GM12873 (cell line): ENCODE results near the gene LIN7A.

Source experiments
- TF ChIP-seq, protein P1 (sequence below): IDR thresholded peaks from 2 replicates; pipeline ENCODE4 v1.5.1; 2012; ENCODE audit warnings: low read depth, mild to moderate bottlenecking, moderate library complexity, low read length, control low read depth; ENCODE audit not compliant: insufficient read depth; ENCODE audit errors: missing control alignments

Gene LIN7A

GRCh38 chr12:80869264-80869663 lies 68.5 kb downstream of the LIN7A start:
- TF ChIP-seq, protein P1, sequence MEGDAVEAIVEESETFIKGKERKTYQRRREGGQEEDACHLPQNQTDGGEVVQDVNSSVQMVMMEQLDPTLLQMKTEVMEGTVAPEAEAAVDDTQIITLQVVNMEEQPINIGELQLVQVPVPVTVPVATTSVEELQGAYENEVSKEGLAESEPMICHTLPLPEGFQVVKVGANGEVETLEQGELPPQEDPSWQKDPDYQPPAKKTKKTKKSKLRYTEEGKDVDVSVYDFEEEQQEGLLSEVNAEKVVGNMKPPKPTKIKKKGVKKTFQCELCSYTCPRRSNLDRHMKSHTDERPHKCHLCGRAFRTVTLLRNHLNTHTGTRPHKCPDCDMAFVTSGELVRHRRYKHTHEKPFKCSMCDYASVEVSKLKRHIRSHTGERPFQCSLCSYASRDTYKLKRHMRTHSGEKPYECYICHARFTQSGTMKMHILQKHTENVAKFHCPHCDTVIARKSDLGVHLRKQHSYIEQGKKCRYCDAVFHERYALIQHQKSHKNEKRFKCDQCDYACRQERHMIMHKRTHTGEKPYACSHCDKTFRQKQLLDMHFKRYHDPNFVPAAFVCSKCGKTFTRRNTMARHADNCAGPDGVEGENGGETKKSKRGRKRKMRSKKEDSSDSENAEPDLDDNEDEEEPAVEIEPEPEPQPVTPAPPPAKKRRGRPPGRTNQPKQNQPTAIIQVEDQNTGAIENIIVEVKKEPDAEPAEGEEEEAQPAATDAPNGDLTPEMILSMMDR = no peak

- TF ChIP-seq, protein P1 = no peak
Measured at GRCh38 chr12:80868576-80868975, 69.2 kb downstream of the LIN7A start.

DNA sequence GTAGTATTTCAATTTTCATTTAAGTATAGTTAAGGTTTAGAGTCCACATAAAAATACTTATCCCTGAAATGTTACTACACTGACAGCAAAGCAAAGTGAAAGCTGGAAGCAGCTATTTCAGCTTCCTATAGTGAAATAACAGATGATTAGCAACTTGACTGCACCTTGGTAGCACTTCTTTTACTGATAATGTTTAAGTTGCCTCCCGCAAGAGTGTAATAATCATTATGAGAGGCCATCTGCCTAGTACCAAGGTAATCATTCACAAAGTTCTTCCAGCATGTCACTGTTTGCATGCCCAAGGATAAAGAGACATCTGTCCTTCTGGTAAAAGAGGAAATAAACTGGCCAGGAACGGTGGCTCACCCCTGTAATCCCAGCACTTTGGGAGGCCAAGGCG lies 69.8 kb downstream of the LIN7A start:
- TF ChIP-seq, protein P1 = no peak

DNA sequence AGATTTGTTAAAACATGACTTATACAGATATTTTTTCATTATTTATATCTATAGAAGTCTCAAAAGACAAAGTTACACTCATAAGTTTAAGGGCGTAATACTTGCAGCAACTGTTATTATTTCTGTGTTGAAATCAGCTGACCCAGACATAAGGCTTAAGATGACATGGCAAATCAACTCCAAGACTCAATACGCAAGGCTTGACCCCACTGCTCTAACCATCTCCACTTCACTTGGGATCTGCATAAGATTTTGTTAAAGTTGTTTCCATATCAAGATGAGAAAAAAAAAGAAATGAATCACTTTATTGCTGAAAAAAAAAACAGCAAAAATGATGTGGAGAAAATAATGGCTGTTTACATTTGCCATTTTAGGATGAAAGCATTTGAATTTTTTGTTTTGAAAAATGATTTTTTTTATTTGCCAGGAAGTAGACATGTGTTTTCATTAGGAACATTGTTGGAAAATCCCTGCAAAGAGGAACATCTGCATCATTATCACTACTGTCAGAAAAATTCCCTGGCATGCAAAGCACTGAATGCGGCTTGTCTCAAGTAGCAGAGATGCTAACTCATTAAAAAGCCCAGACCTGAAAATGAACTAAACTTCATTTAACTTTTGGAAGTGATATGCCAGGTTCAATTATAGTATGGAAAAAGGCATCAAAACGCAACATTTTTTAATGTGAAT lies 73.5 kb downstream of the LIN7A start:
- TF ChIP-seq, protein P1 = no peak

- TF ChIP-seq, protein P1 = no peak
Measured at GRCh38 chr12:80862531-80862930, 75.2 kb downstream of the LIN7A start.

DNA sequence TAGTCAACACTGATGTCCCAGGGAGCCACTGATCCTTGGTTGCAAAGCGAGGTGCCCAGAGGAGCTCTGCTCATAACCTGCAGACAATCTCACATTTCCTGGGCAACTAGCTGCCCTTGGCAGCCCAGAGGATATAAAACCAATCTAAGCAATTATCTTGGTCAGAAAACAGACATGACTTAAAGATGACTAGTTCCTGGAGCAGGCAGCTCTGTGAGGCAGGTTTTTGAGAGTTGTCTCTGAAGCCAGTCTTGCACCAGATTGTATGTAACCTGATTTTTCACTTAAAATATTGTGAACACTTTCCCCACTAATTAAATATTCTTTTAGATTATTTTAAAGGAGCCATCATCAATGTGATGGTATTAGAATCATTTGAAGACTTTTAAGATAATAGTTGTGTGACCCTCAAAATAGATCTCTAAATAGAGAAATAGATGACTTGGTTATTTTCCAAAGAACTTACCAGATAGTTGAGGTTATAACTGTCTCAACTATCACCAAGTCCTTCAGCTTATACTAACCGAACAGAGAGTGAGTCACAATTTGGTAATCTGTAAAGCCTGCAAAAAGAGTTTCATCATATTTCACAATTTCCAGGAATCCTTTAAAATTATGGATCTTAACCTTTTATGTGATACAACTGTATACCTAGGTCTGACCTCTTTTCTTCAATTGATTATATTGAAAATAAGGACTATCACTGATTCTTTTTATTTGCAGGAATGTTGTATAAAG lies 75.9 kb downstream of the LIN7A start:
- TF ChIP-seq, protein P1 = no peak

DNA sequence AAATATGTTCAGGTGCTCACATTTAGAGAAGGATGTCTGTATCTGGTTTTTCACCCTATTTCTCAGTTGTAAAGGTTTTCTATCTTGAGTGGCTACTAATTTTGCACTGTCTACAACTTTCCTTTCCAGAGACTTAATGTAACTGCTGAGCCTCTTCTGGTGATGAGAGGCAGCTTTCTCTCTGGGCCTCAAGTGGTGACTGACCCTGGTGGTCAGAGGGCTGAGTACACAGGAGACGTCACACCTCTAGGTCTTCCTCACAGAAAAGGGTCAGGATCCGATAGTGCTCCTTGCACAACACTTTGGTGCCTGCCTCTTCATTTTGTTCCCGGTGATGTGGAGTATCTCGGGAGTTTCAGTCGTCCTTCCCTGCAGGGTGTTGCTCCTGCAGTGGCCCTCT lies 76.8 kb downstream of the LIN7A start:
- TF ChIP-seq, protein P1 = no peak
